Calu3 (cell line): ENCODE results near the gene UNC80. TPM values are rescaled to one million over a fixed set of nuclear protein-coding genes. Genes with fewer than 3 reads are reported as not detected.

Source experiments
- BruUV-seq: library from RNA; stranded (reverse); fragments of 400-500 nt; replicated peaks from 2 replicates; lab custom pipeline; 2021; lab: Mats Ljungman, UMichigan
- CTCF ChIA-PET: fragments of 300-600 bp; sonication (Branson Sonifier 250); formaldehyde crosslinking; loops from one replicate; lab custom pipeline; 2022; ENCODE audit warnings: antibody characterized with exemption; lab: Charles Lee
- DNase-seq: peaks from one replicate; pipeline ENCODE4 v3.0.0; 2022
- H3K27ac Mint-ChIP-seq: one replicate; pipeline ENCODE4 v1.8.0; 2022; ENCODE audit warnings: mixed read lengths; ENCODE audit not compliant: unreplicated experiment
- H3K27me3 Mint-ChIP-seq: one replicate; pipeline ENCODE4 v1.8.0; 2022; ENCODE audit warnings: mixed read lengths; ENCODE audit not compliant: unreplicated experiment
- H3K36me3 Mint-ChIP-seq: one replicate; pipeline ENCODE4 v1.8.0; 2022; ENCODE audit warnings: mild to moderate bottlenecking, moderate library complexity, mixed read lengths; ENCODE audit not compliant: insufficient read depth, unreplicated experiment
- H3K4me1 Mint-ChIP-seq: one replicate; pipeline ENCODE4 v1.8.0; 2022; ENCODE audit warnings: mild to moderate bottlenecking, low read depth, mixed read lengths; ENCODE audit not compliant: unreplicated experiment
- H3K4me3 Mint-ChIP-seq: one replicate; pipeline ENCODE4 v1.8.0; 2022; ENCODE audit warnings: mild to moderate bottlenecking, low read depth, moderate library complexity, mixed read lengths; ENCODE audit not compliant: unreplicated experiment
- H3K9me3 Mint-ChIP-seq: one replicate; pipeline ENCODE4 v1.8.0; 2022; ENCODE audit warnings: low read depth, mixed read lengths; ENCODE audit not compliant: unreplicated experiment
- intact Hi-C: fragments of 100-400 bp; cut with micrococcal nuclease; formaldehyde crosslinking; loops from one replicate; pipeline ENCODE4 v1.10.0; 2022; ENCODE audit not compliant: unreplicated experiment
- total RNA-seq: library from RNA; stranded (reverse); gene quantifications from 2 replicates; pipeline ENCODE4 v1.2.3, GENCODE V29; 2022
- TF ChIP-seq, protein P1 (sequence below): fragments of 200-600 bp; IDR thresholded peaks from one replicate; pipeline ENCODE4 v1.8.0; 2022; ENCODE audit warnings: antibody characterized with exemption; ENCODE audit not compliant: unreplicated experiment

The UNC80 gene
- total RNA-seq, 1 experiment from 2014 or later: not detected

DNA sequence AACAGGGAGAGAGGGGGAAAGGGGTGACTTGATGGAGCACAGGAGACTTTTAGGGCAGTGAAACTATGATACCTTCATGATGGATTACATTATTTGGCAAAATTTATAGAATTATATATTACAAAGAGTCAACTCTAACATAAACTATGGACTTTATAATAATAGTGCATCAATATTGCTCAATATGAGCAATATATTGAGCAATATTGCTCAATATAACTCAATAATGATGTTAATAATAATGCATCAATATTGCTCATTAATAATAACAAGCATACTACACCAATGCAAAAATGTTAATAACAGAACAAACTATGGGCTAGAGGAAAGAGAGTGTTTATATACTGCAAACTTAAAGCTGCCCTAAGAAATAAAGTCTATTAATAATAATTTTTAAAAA lies 3.1 kb upstream of the UNC80 start:
- BruUV-seq: no TSS peak
- H3K36me3 Mint-ChIP-seq: no peaks in the 10 kb centered on the region
- peaks cover 7% of the 10 kb centered on the region for H3K4me1 Mint-ChIP-seq
- H3K27ac Mint-ChIP-seq: no peak overlapping the region
- TF ChIP-seq, protein P1, sequence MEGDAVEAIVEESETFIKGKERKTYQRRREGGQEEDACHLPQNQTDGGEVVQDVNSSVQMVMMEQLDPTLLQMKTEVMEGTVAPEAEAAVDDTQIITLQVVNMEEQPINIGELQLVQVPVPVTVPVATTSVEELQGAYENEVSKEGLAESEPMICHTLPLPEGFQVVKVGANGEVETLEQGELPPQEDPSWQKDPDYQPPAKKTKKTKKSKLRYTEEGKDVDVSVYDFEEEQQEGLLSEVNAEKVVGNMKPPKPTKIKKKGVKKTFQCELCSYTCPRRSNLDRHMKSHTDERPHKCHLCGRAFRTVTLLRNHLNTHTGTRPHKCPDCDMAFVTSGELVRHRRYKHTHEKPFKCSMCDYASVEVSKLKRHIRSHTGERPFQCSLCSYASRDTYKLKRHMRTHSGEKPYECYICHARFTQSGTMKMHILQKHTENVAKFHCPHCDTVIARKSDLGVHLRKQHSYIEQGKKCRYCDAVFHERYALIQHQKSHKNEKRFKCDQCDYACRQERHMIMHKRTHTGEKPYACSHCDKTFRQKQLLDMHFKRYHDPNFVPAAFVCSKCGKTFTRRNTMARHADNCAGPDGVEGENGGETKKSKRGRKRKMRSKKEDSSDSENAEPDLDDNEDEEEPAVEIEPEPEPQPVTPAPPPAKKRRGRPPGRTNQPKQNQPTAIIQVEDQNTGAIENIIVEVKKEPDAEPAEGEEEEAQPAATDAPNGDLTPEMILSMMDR: no peak
- peaks cover 32% of the 10 kb centered on the region for H3K27me3 Mint-ChIP-seq
- CTCF ChIA-PET: no interaction called here
- no peaks in the 10 kb centered on the region for H3K9me3 Mint-ChIP-seq
- intact Hi-C loops: no loop called here
- H3K4me3 Mint-ChIP-seq: no peak overlapping the region
- DNase-seq: no peak

- no peaks in the 10 kb centered on the region for H3K9me3 Mint-ChIP-seq
- no peaks in the 10 kb centered on the region for H3K36me3 Mint-ChIP-seq
- DNase-seq: no peak
- TF ChIP-seq, protein P1: no peak
- peaks cover 32% of the 10 kb centered on the region for H3K27me3 Mint-ChIP-seq
- intact Hi-C loops: no loop called here
- no peak overlapping the region for H3K4me3 Mint-ChIP-seq
- H3K27ac Mint-ChIP-seq: no peak overlapping the region
- H3K4me1 Mint-ChIP-seq: peaks cover 7% of the 10 kb centered on the region
- CTCF ChIA-PET: interaction anchor here (0.7 kb wide), 1 partner anchor 405 kb away, joined by 4 read pairs; no protein-coding TSS in a partner anchor
- no TSS peak for BruUV-seq
Observed at GRCh38 chr2:209772290-209772685, 656 bp downstream of the UNC80 start.

DNA sequence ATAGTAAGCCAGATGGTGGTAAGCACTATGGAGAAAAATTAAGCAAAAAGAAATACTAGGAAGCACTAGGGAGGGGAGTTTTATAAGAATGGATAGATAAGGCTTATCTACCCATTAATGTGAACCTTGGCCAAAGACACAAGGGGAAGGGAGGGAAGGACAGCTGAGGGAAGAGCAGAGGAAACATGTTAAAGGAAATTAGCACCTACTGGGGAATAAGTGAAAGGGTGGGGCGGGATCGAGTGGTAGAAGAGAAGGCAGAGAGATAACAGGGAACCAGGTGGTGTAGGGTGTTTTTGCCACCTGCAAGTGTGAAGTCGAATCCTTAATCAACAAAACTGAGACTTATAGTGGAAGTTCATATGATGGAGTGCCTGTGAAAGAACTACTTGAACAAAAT lies 1.7 kb downstream of the UNC80 start:
- TF ChIP-seq, protein P1: no peak
- CTCF ChIA-PET: interaction anchor here (0.5 kb wide), 1 partner anchor 31 kb away, joined by 3 read pairs; no protein-coding TSS in a partner anchor
- no peaks in the 10 kb centered on the region for H3K36me3 Mint-ChIP-seq
- H3K27me3 Mint-ChIP-seq: peaks cover 32% of the 10 kb centered on the region
- no peak overlapping the region for H3K4me3 Mint-ChIP-seq
- no peaks in the 10 kb centered on the region for H3K9me3 Mint-ChIP-seq
- no TSS peak for BruUV-seq
- intact Hi-C loops: no loop called here
- no peak for DNase-seq
- H3K27ac Mint-ChIP-seq: no peak overlapping the region
- H3K4me1 Mint-ChIP-seq: peaks cover 7% of the 10 kb centered on the region

GRCh38 chr2:209787416-209787815 lies 15.8 kb downstream of the UNC80 start:
- H3K27me3 Mint-ChIP-seq: no peaks in the 10 kb centered on the region
- no peak overlapping the region for H3K4me3 Mint-ChIP-seq
- peaks cover 15% of the 10 kb centered on the region for H3K4me1 Mint-ChIP-seq
- no peak overlapping the region for H3K27ac Mint-ChIP-seq
- no peak for DNase-seq
- CTCF ChIA-PET: interaction anchor here (0.7 kb wide), 1 partner anchor 173 kb away, joined by 3 read pairs; no protein-coding TSS in a partner anchor
- intact Hi-C loops: no loop called here
- TF ChIP-seq, protein P1: no peak
- no TSS peak for BruUV-seq
- H3K36me3 Mint-ChIP-seq: peaks cover 5% of the 10 kb centered on the region
- no peaks in the 10 kb centered on the region for H3K9me3 Mint-ChIP-seq
